Thymus (tissue), 11 donors: ENCODE measurements around the gene HERC2. TPM values are rescaled to one million over a fixed set of nuclear protein-coding genes. Genes with fewer than 3 reads are reported as not detected.

Experiments used
- DNase-seq, 9 donors: peaks; one replicate each; pipeline ENCODE4 v3.0.0-alpha.2; 2013; ENCODE audit warnings: low spot score in 9 of 9, low read depth in 6 of 9, missing footprints in 1 of 9
- H3K27ac ChIP-seq, 2 donors: one replicate each; pipeline ENCODE4 v1.5.1; 2013; ENCODE audit warnings: control low read depth in 1 of 2, low read depth in 1 of 2, low read length in 1 of 2, mild to moderate bottlenecking in 1 of 2, moderate library complexity in 1 of 2
- H3K27me3 ChIP-seq, 2 donors: one replicate each; pipeline ENCODE4 v1.5.1; 2013; ENCODE audit warnings: low read length in 1 of 2; ENCODE audit not compliant: control insufficient read depth in 2 of 2, insufficient read depth in 1 of 2
- H3K36me3 ChIP-seq, 2 donors: one replicate each; pipeline ENCODE4 v1.5.1; 2013; ENCODE audit warnings: low read length in 1 of 2, mild to moderate bottlenecking in 1 of 2, moderate library complexity in 1 of 2; ENCODE audit not compliant: control insufficient read depth in 2 of 2, insufficient read depth in 2 of 2
- H3K4me1 ChIP-seq, 2 donors: one replicate each; pipeline ENCODE4 v1.5.1; 2013; ENCODE audit warnings: low read length in 2 of 2; ENCODE audit not compliant: control insufficient read depth in 2 of 2, insufficient read depth in 2 of 2
- H3K4me3 ChIP-seq, 2 donors: one replicate each; pipeline ENCODE4 v1.5.1; 2013; ENCODE audit warnings: low read length in 2 of 2, control low read depth in 1 of 2, mild to moderate bottlenecking in 1 of 2
- H3K9me3 ChIP-seq, 2 donors: one replicate each; pipeline ENCODE4 v1.5.1; 2013; ENCODE audit warnings: low read length in 1 of 2, mild to moderate bottlenecking in 1 of 2; ENCODE audit not compliant: control insufficient read depth in 2 of 2, insufficient read depth in 1 of 2
- WGBS: extraction: QIAGEN DNeasy Blood & Tissue Kit; methylation state at CpG from one replicate; pipeline ENCODE4 v1.1.7; 2013; 5-methylcytosine and 5-hydroxymethylcytosine counted together
- polyA plus RNA-seq: library from polyadenylated mRNA; stranded (reverse); fragments of 200-250 nt; gene quantifications from one replicate; pipeline ENCODE4 v1.2.3, GENCODE V29; 2013
- total RNA-seq: library from RNA; stranded (reverse); fragments of 120-200 nt; gene quantifications from one replicate; pipeline ENCODE4 v1.2.4, GENCODE V29; 2013
- donor health status: healthy.

HERC2 gene
- total and polyA plus RNA-seq, 2 donors, result 18.7 to 27.1 TPM

- Histone ChIP-seq H3K36me3 (peaks cover 29 to 79% of the 10 kb centered on the region in 2 donors), H3K4me1 (no peaks in the 10 kb centered on the region), H3K27ac (no peak overlapping the region), H3K4me3 (no peak overlapping the region), H3K27me3 (no peaks in the 10 kb centered on the region), H3K9me3 (no peaks in the 10 kb centered on the region)
- WGBS, result 97% methylated on average over 12 of the region's 12 CpGs
- no peak for DNase-seq
Observed at GRCh38 chr15:28117432-28117990, 204.5 kb downstream of the HERC2 start.

DNA sequence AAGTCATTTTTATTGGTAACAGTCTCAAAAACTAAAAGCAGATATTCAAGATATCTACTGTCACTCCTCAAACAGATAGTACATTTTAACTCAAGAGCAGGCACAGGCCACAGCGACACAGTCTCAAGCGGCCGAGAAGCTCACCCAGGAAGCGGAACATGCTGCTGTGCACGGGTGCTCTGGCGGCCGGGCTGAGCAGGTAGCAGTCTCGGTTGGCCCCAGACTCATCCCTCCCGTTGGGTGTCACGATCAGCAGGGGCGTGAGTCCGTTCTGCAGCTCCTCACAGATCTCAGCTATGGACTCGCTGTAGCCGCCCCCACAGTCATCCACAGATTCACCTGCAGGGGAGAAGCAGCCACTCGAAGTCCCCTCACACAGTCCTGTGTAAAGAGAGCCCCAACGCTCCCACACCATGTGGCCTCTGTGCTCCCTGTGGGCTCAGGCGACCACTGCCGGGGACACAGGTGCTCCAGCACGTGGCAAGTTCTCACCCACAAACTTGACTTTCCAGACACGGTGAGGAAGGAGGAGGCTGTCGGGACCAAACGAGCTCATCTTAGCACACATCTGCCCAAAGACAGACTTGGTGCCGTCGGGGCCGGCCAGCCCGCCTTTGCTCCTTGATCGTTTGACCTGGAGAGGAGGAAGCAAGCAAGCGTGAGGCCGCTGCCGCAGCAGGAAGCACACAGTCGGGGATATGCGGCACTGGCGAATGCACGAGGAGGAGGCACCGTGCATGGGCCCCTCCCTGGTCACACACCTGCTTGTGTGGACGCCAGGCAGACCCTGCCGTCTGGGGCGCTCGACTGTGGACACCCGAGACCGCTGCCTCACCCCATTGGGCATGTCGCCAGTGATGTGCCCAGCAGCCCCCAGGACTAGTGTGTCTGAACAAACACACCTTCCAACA is 205.2 kb downstream of the HERC2 start:
- Histone ChIP-seq H3K27me3 (no peaks in the 10 kb centered on the region), H3K4me3 (no peak overlapping the region), H3K27ac (no peak overlapping the region), H3K9me3 (no peaks in the 10 kb centered on the region), H3K4me1 (no peaks in the 10 kb centered on the region), H3K36me3 (peaks cover 36 to 79% of the 10 kb centered on the region in 2 donors)
- no peak for DNase-seq
- WGBS, result 96% methylated on average over 42 of the region's 42 CpGs

DNA sequence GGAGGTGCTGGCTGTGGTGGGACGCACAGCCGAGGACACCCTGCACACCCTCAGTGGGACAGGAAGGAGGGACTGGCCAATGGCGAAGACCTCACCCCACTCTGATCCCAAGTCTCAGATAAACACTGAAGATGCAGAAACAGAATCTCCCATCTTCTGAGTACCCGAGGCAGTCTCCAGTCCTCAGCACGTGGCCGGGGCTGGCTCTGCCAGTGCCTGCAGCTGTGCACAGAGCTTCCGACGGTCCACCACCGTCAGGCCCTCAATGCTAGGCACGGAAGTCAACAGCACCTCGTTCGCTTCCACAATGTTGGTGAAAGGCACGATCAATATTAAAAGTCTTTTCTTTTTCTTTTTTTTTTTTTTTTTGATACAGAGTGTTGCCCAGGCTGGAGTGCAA is 206.1 kb downstream of the HERC2 start:
- no peaks in the 10 kb centered on the region for H3K27me3 ChIP-seq
- 94% methylated on average over 13 of the region's 13 CpGs for WGBS
- H3K36me3 ChIP-seq, result peaks cover 38 to 80% of the 10 kb centered on the region in 2 donors
- H3K4me1 ChIP-seq, result no peaks in the 10 kb centered on the region
- H3K9me3 ChIP-seq, result no peaks in the 10 kb centered on the region
- DNase-seq, result no peak
- no peak overlapping the region for H3K27ac ChIP-seq
- H3K4me3 ChIP-seq, result no peak overlapping the region

GRCh38 chr15:28114721-28115622 is 207.0 kb downstream of the HERC2 start:
- Histone ChIP-seq H3K4me1 (no peaks in the 10 kb centered on the region), H3K4me3 (no peak overlapping the region), H3K27me3 (no peaks in the 10 kb centered on the region), H3K27ac (no peak overlapping the region), H3K9me3 (no peaks in the 10 kb centered on the region), H3K36me3 (peaks cover 36 to 71% of the 10 kb centered on the region in 2 donors)
- WGBS, result 97% methylated on average over 23 of the region's 23 CpGs
- DNase-seq, result no peak

GRCh38 chr15:28114114-28114455 is 207.9 kb downstream of the HERC2 start:
- no peak for DNase-seq
- WGBS, result over 99% methylated on average over 4 of the region's 4 CpGs

GRCh38 chr15:28113394-28114113 is 208.4 kb downstream of the HERC2 start:
- H3K27me3 ChIP-seq, result peaks cover 0 to 2% of the 10 kb centered on the region in 2 donors
- no peak for DNase-seq
- no peak overlapping the region for H3K4me3 ChIP-seq
- no peak overlapping the region for H3K27ac ChIP-seq
- H3K36me3 ChIP-seq, result peaks cover 32 to 68% of the 10 kb centered on the region in 2 donors
- WGBS, result 98% methylated on average over 23 of the region's 23 CpGs
- no peaks in the 10 kb centered on the region for H3K9me3 ChIP-seq
- no peaks in the 10 kb centered on the region for H3K4me1 ChIP-seq

More at GRCh38 chr15:28114114-28114455, 207.9 kb downstream of the HERC2 start:
- H3K36me3 ChIP-seq, result peaks cover 33 to 68% of the 10 kb centered on the region in 2 donors
- no peaks in the 10 kb centered on the region for H3K9me3 ChIP-seq
- no peak overlapping the region for H3K4me3 ChIP-seq
- no peaks in the 10 kb centered on the region for H3K4me1 ChIP-seq
- H3K27me3 ChIP-seq, result no peaks in the 10 kb centered on the region
- no peak overlapping the region for H3K27ac ChIP-seq

- Histone ChIP-seq H3K36me3 (peaks cover 27 to 66% of the 10 kb centered on the region in 2 donors), H3K27me3 (peaks cover under 1 to 4% of the 10 kb centered on the region in 2 donors), H3K4me1 (no peaks in the 10 kb centered on the region), H3K4me3 (no peak overlapping the region), H3K9me3 (no peaks in the 10 kb centered on the region), H3K27ac (no peak overlapping the region)
- no peak for DNase-seq
- WGBS, result 98% methylated on average over 26 of the region's 26 CpGs
Observed at GRCh38 chr15:28112962-28113361, 209.0 kb downstream of the HERC2 start.

DNA sequence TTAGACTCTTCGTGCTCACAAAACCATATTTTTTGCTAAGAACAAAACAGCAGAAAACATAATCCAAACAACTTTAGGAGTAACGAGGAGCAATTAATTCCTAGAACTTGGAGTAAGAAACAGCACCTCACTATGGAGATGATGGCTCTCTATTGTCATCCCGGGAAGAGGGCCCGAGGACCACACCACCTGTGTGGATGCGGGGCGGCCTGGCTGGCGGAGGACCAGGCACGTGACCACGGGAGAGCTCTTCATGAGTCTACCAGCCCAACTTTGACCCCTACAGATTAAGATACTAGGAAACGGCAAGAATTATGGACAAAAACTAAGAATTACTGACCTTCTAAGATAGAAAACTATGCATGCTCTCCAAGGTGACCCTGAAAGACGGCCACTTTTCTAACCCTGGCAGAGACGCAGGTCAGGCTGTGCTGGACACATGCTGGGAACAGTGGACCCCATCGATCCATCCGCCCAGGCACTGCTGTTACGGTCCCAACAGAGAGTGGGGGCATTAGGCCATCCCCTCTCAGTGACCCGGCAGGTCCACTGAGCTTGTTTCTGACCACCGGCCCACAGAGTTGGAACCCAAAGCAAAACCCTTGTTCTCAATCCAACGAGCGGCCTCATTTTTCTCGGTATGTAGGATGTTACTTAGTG is 209.7 kb downstream of the HERC2 start:
- DNase-seq, result no peak
- Histone ChIP-seq H3K4me1 (peaks cover 0 to 4% of the 10 kb centered on the region in 2 donors), H3K27me3 (peaks cover 7 to 11% of the 10 kb centered on the region in 2 donors), H3K4me3 (no peak overlapping the region), H3K27ac (no peak overlapping the region), H3K9me3 (no peaks in the 10 kb centered on the region), H3K36me3 (peaks cover 27 to 59% of the 10 kb centered on the region in 2 donors)
- 97% methylated on average over 20 of the region's 20 CpGs for whole genome bisulfite sequencing
